Measurements from ENCODE around the gene MYL10. TPM values are rescaled to one million over a fixed set of nuclear protein-coding genes. Genes with fewer than 3 reads are reported as not detected.

The MYL10 gene
- total RNA-seq, 1 donor from 2014 or later, result not detected

DNA sequence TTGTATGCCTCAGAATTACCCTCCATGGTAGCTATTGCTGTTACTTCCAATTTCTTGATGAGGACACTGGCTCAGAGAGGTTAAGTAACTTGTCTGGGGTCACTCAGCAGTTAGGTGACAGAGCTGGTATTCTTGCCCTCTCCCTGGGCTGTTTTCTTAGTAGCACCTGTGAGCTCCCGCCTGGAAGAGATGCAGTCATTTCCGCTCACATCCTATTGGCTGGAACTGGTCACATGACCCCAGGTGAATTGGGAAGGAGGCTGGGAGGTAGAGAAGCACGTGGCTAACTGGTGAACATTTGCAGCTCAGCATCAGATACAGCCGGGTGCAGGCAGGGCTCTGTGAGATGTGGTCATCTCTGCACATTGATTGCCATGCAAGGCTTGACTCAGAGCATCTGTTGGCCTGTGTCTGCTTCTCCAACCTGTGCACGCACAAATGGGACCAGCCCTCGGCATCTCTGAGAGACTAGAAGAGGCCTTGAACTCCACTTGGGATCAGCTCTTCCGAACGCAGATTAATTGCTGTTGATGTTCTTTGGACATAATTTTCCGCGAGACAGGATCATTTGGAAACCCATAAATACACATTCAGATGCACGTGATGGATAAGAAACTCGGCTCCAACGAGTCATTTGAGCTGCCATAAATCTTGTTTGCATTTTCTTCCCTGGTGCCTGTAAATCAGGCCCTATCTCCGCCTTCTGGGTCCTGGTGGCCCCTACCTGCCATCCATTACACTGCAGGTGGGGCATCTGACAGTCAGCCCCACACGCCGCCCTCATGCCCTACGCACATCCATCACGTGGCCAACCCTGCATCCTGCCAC lies 42.8 kb downstream of the MYL10 start:
- Mint-ChIP-seq H3K9me3 (peaks cover 9% of the 10 kb centered on the region), H3K4me1 (ENCODE audit: low read depth) (no peaks in the 10 kb centered on the region), H3K4me3 (no peak overlapping the region), H3K27me3 (ENCODE audit: insufficient read depth) (no peaks in the 10 kb centered on the region), H3K36me3 (ENCODE audit: low read depth) (no peaks in the 10 kb centered on the region), H3K27ac (no peak overlapping the region)
- intact Hi-C loops (cut with micrococcal nuclease), result no loop called here
- DNase-seq (ENCODE audit: low spot score), result no peak

DNA sequence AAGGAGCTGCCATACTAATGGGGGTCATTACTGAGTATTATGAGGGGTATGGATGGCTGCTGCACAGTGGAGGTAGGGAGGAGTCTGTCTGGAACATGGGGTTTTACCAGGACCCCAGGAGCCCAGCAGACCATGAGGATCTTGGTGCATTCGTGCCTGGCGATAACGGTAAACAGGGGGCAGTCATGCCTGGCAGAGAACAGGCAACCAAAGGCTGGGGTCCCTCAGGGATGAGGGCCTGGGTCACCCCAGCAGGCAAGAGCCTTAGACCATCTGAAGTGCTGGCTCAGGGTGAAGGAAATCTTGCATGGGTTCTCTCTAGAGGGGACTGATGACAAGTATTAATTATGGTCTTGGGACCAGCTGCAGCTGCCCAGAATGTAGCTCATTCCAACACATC lies 46.1 kb downstream of the MYL10 start:
- Mint-ChIP-seq H3K9me3 (peaks cover 9% of the 10 kb centered on the region), H3K27me3 (ENCODE audit: insufficient read depth) (no peaks in the 10 kb centered on the region), H3K4me3 (no peak overlapping the region), H3K4me1 (ENCODE audit: low read depth) (no peaks in the 10 kb centered on the region), H3K27ac (no peak overlapping the region), H3K36me3 (ENCODE audit: low read depth) (no peaks in the 10 kb centered on the region)
- intact Hi-C loops (cut with micrococcal nuclease), result no loop called here
- DNase-seq (ENCODE audit: low spot score), result no peak

DNA sequence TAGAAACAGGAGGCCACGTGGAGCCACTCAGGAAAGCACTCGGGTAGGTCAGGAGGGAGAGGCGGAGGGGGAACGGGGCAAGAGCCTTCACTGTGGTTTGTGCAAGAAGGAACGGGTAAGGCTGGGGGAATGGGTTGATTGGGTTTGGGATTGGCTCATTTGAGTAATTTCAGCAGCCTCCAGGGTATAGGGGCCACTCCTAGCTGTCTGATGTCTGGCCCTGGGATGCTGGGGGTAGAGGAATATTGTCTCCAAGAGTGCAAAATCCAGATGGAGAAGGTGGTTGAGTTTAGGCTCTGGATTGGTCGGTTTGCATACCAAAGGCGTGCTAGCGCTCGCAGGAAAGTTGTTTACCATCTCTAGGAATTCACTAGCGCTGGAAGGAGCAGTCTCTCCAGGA lies 47.2 kb downstream of the MYL10 start:
- no peaks in the 10 kb centered on the region for H3K36me3 Mint-ChIP-seq (ENCODE audit: low read depth)
- intact Hi-C loops (cut with micrococcal nuclease), result no loop called here
- H3K27ac Mint-ChIP-seq, result no peak overlapping the region
- H3K9me3 Mint-ChIP-seq, result peaks cover 9% of the 10 kb centered on the region
- H3K27me3 Mint-ChIP-seq (ENCODE audit: insufficient read depth), result no peaks in the 10 kb centered on the region
- no peaks in the 10 kb centered on the region for H3K4me1 Mint-ChIP-seq (ENCODE audit: low read depth)
- no peak for DNase-seq (ENCODE audit: low spot score)
- no peak overlapping the region for H3K4me3 Mint-ChIP-seq

DNA sequence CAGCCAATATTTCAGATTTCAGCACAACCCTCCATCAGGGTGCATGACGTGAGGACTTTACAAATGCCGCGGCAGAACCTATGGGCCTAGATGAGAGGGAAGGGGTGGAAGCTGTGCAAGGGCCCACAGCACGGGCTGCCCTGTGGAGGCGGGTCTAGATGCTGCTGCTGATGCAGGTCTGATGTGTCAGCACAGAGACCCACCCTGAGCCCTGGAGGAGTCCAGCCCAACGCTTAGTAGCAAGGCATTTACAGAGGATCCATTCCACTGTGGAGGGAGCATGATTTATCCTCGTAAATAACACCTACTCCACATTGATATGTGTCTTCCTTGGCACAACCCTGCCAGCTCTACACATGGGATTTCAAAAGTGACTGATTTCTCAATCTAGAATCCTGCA lies 48.5 kb downstream of the MYL10 start:
- Mint-ChIP-seq H3K4me1 (ENCODE audit: low read depth) (no peaks in the 10 kb centered on the region), H3K36me3 (ENCODE audit: low read depth) (no peaks in the 10 kb centered on the region), H3K27me3 (ENCODE audit: insufficient read depth) (no peaks in the 10 kb centered on the region), H3K9me3 (peaks cover 9% of the 10 kb centered on the region), H3K4me3 (no peak overlapping the region), H3K27ac (no peak overlapping the region)
- intact Hi-C loops (cut with micrococcal nuclease), result no loop called here
- DNase-seq (ENCODE audit: low spot score), result no peak

DNA sequence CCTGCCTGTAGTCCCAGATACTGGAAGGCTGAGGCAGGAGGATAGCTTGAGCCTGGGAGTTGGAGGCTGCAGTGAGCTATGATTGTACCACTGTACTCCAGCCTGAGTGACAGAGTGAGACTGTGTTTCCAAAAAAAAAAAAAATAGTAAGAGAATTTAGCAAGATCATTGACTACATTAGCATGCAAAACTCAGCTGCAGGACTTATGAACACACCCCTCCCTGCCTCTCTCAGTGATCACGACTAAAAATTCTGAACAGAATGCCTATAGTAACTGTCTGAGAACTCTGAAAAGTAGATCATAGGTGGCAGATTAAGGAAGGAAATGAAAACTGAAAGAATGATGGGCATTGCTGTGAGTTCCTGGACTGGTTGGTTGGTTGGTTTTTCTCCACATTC lies 50.5 kb downstream of the MYL10 start:
- Mint-ChIP-seq H3K9me3 (peaks cover 11% of the 10 kb centered on the region), H3K36me3 (ENCODE audit: low read depth) (no peaks in the 10 kb centered on the region), H3K4me3 (no peak overlapping the region), H3K27ac (no peak overlapping the region), H3K27me3 (ENCODE audit: insufficient read depth) (no peaks in the 10 kb centered on the region), H3K4me1 (ENCODE audit: low read depth) (no peaks in the 10 kb centered on the region)
- DNase-seq (ENCODE audit: low spot score), result no peak
- intact Hi-C loops (cut with micrococcal nuclease), result no loop called here

- intact Hi-C loops (cut with micrococcal nuclease), result no loop called here
Measured at GRCh38 chr7:101576998-101577397, 52.1 kb downstream of the MYL10 start.

DNA sequence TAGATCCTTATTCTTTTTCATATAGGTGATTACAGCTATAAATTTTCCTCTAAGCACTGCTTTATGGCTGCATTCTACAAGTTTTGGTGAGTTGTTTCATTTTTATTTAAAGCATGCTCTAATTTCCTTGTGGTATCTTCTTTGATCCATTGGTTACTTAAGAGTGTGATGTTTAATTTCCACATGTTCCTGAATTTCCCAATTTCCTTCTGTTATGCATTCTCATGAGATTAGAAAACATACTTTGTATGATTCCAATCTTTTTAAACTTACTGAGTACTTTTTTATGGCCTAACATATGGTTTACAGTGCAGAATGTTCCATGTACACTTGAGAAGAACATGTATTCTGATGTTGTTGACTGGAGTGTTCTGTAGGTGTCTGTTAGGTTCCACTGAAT lies 53.4 kb downstream of the MYL10 start:
- intact Hi-C loops (cut with micrococcal nuclease), result no loop called here
- Mint-ChIP-seq H3K27me3 (ENCODE audit: insufficient read depth) (no peaks in the 10 kb centered on the region), H3K4me1 (ENCODE audit: low read depth) (no peaks in the 10 kb centered on the region), H3K36me3 (ENCODE audit: low read depth) (no peaks in the 10 kb centered on the region), H3K27ac (no peak overlapping the region), H3K9me3 (peaks cover 8% of the 10 kb centered on the region), H3K4me3 (no peak overlapping the region)
- no peak for DNase-seq (ENCODE audit: low spot score)

More at GRCh38 chr7:101576998-101577397, 52.1 kb downstream of the MYL10 start:
- Mint-ChIP-seq H3K4me3 (no peak overlapping the region), H3K36me3 (ENCODE audit: low read depth) (no peaks in the 10 kb centered on the region), H3K9me3 (peaks cover 8% of the 10 kb centered on the region), H3K4me1 (ENCODE audit: low read depth) (no peaks in the 10 kb centered on the region), H3K27me3 (ENCODE audit: insufficient read depth) (no peaks in the 10 kb centered on the region), H3K27ac (no peak overlapping the region)
- no peak for DNase-seq (ENCODE audit: low spot score)

DNA sequence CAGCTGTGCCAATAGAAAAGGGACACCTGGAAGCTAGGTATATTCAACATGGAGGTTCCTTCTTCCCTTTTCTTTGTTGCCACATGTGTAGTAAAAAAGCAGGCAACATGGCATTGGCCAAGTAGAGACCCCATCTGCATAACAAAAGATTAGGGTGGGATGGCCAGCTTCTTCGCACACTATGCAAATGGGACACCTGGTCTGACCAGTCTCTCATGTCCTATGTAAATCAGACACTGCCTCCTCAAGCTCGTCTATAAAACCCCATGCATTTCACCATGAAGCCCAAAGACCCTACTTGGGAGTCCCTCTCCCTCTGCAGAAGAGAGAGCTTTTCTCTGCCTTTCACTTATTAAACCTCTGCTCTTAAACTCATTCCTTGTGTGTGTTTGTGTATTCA lies 53.9 kb downstream of the MYL10 start:
- intact Hi-C loops (cut with micrococcal nuclease), result no loop called here
- peaks cover 8% of the 10 kb centered on the region for H3K9me3 Mint-ChIP-seq

DNA sequence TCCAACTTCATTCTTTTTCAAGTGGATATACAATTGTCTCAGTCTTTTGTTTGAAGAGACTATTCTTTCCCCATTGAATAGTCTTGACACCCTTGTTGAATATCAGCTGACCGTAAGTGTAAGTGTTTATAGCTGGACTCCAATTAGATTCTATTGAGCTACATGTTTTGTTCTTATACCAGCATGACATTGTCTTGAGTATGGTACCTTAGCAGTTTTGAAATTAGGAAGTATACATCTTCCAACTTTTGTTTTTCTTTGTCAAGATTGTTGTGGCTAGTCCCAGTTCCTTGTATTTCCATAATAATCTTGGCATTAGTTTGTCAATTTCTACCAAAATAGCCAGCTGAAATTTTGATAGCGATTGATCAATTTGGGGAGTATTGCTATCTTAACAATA lies 56.9 kb downstream of the MYL10 start:
- Mint-ChIP-seq H3K27me3 (ENCODE audit: insufficient read depth) (no peaks in the 10 kb centered on the region), H3K4me3 (no peak overlapping the region), H3K4me1 (ENCODE audit: low read depth) (no peaks in the 10 kb centered on the region), H3K27ac (no peak overlapping the region), H3K9me3 (peaks cover 8% of the 10 kb centered on the region), H3K36me3 (ENCODE audit: low read depth) (no peaks in the 10 kb centered on the region)
- DNase-seq (ENCODE audit: low spot score), result no peak
- intact Hi-C loops (cut with micrococcal nuclease), result no loop called here

More for the DNA sequence above, 53.9 kb downstream of the MYL10 start:
- Mint-ChIP-seq H3K4me1 (ENCODE audit: low read depth) (no peaks in the 10 kb centered on the region), H3K27ac (no peak overlapping the region), H3K27me3 (ENCODE audit: insufficient read depth) (no peaks in the 10 kb centered on the region), H3K4me3 (no peak overlapping the region), H3K36me3 (ENCODE audit: low read depth) (no peaks in the 10 kb centered on the region)
- DNase-seq (ENCODE audit: low spot score), result no peak

- Mint-ChIP-seq H3K4me3 (no peak overlapping the region), H3K4me1 (ENCODE audit: low read depth) (no peaks in the 10 kb centered on the region), H3K27ac (no peak overlapping the region), H3K36me3 (ENCODE audit: low read depth) (no peaks in the 10 kb centered on the region), H3K9me3 (no peaks in the 10 kb centered on the region), H3K27me3 (ENCODE audit: insufficient read depth) (no peaks in the 10 kb centered on the region)
- intact Hi-C loops (cut with micrococcal nuclease), result no loop called here
- no peak for DNase-seq (ENCODE audit: low spot score)
Measured at GRCh38 chr7:101567230-101567629, 61.9 kb downstream of the MYL10 start.

GRCh38 chr7:101565601-101566209 lies 63.4 kb downstream of the MYL10 start:
- DNase-seq (ENCODE audit: low spot score), result no peak
- no peak overlapping the region for H3K4me3 Mint-ChIP-seq
- intact Hi-C loops (cut with micrococcal nuclease), result no loop called here
- H3K27me3 Mint-ChIP-seq (ENCODE audit: insufficient read depth), result no peaks in the 10 kb centered on the region
- no peaks in the 10 kb centered on the region for H3K9me3 Mint-ChIP-seq
- no peaks in the 10 kb centered on the region for H3K4me1 Mint-ChIP-seq (ENCODE audit: low read depth)
- no peak overlapping the region for H3K27ac Mint-ChIP-seq
- H3K36me3 Mint-ChIP-seq (ENCODE audit: low read depth), result no peaks in the 10 kb centered on the region

DNA sequence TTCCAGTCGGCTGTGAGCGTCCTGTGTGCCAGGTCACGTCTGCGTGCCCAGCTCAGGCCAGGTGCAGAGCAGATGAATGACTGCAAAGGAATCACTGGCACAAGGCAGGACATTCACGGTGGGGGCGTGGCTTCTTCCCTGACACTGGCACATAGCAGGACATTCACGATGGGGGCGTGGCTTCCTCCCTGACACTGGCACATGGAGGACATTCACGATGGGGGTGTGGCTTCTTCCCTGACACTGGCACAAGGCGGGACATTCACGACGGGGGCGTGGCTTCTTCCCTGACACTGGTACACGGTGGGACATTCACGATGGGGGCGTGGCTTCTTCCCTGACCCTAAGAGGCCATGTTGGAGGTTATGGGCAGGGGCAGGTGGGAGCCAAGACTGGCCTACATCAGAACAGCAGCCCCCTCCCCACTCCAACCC lies 64.3 kb downstream of the MYL10 start:
- Mint-ChIP-seq H3K27me3 (ENCODE audit: insufficient read depth) (peaks cover 2% of the 10 kb centered on the region), H3K9me3 (no peaks in the 10 kb centered on the region), H3K4me1 (ENCODE audit: low read depth) (no peaks in the 10 kb centered on the region), H3K27ac (no peak overlapping the region), H3K36me3 (ENCODE audit: low read depth) (no peaks in the 10 kb centered on the region), H3K4me3 (no peak overlapping the region)
- intact Hi-C loops (cut with micrococcal nuclease), result no loop called here
- DNase-seq (ENCODE audit: low spot score), result no peak

DNA sequence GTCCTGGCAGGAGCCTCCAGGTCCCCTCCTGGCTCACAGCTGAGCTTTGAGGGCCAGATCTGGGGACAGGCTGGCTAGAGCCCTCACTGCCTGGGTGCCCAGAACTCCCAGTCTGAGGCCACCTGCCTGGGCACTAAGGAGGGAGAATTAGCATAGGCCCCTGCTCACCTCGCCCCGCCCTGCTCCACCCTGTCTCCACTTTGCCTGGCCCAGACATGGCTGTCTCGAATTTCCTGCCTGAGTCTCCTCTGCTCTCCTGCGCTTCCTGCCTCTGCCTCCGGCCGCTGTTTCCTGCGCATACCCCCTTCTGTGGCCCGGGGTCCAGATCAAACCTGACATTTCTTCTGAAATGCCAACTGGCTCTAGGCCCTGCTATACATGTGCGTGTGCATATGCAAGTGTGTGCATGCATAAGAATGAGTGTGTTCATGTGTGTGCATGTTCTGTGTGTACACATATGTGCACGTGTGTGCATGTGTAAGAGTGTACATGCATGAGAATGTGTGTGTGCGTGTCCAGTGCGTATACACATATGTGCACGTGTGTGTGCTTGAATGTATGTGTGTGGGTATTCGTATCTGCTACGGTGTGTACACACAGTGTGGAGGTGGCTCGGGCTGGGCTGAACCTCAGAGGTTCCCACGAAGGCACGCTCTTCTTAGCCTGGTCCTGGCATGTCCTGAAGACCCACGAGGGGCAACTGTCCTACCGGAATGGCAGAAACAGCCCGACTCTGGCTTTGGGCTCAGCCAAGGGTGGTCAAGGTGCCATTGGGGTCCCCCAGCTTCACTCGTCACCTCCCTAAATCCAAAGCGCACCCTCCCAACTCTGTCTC lies 64.9 kb downstream of the MYL10 start:
- DNase-seq (ENCODE audit: low spot score), result no peak
- H3K36me3 Mint-ChIP-seq (ENCODE audit: low read depth), result no peaks in the 10 kb centered on the region
- H3K4me3 Mint-ChIP-seq, result no peak overlapping the region
- H3K9me3 Mint-ChIP-seq, result no peaks in the 10 kb centered on the region
- H3K27me3 Mint-ChIP-seq (ENCODE audit: insufficient read depth), result peaks cover 2% of the 10 kb centered on the region
- intact Hi-C loops (cut with micrococcal nuclease), result no loop called here
- H3K4me1 Mint-ChIP-seq (ENCODE audit: low read depth), result no peaks in the 10 kb centered on the region
- no peak overlapping the region for H3K27ac Mint-ChIP-seq
